GM19455 (cell line): ENCODE data around the gene NLGN3.

Source experiments
- ATAC-seq: cut with Tn5 transposase; IDR thresholded peaks from one replicate; pipeline ENCODE4 v1.9.1; 2021; ENCODE audit not compliant: unreplicated experiment

NLGN3 gene

DNA sequence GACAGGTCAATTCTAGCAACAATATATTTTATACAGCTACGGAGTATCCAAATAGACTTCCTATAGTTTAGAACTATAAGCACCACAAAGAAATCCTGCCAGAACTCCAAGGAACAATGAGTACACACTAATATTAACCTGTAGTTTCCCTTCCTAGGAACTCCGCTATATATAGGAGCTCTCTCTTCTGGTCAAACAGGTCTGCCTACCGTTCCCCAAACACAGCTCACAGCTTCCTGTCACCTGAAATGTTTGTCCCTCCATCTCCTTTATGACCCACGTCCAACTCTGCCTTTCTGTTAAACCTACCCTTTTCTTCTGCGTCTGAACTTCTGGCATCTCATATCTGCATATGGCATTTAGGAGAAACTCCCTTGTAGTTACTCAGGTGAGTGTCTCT is 67.9 kb downstream of the NLGN3 start:
- ATAC-seq = no peak

- ATAC-seq = no peak
These were observed 69.5 kb downstream of the NLGN3 start for GRCh38 chrX:71214152-71214551.

- no peak for ATAC-seq
These were observed 70.1 kb downstream of the NLGN3 start for GRCh38 chrX:71214604-71215337.

DNA sequence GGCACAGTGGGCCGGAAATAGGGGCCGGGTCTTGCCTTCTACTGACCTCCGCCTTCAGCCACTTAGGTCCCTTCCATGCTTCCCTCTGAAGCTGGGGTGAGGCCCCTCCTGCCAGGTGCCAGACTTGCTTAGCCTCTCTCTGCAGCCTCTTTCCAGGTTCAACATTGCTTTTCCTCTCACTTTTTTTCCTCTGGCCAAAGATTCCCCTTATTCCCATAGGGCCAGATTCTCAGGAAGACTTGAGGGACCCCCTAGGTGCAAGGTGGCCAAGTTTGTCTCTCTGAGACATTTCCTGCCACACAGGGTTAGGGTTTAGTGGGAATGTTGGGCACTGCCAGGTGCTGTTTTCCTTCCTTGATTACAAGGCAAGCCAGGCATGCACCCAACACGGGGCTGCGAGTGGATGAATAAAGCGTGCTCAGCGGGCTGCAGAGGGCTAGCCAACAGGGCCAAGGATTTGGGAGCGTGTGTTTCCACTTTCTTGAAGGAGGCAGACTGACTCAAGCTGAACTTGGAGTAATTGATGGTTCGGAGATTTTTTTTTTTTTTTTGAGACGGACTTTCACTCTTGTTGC is 70.8 kb downstream of the NLGN3 start:
- no peak for ATAC-seq

- ATAC-seq = no peak
These were observed 71.8 kb downstream of the NLGN3 start for GRCh38 chrX:71216485-71216884.

DNA sequence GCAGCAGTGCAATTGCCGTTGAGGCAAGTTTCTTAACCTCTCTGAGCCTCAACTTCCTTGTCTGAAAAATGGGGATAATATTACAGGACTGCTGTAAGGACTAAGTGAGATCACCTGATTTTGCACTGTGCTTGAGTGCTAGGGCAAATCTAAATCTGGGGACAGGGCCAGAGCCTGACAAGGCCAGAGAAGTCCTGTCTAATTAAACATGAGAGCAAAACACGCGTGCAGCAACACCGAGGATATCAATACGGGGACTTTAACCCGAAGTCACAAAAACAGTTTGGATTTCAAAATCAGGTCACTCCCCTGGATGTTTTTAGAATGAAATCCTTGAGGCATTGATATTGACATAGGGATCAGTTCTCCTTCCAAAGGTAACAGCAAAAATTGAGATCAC is 72.7 kb downstream of the NLGN3 start:
- no peak for ATAC-seq
